ENCODE data around the gene CYTH4. TPM values are rescaled to one million over a fixed set of nuclear protein-coding genes. Genes with fewer than 3 reads are reported as not detected.
A peak's percentile ranks its signal among the peaks of the same experiment; 100 is the strongest.

The CYTH4 gene
- polyA plus RNA-seq, 2 of the 4 experiments (the other 2 are of a cell fraction), result 0.05 to 0.10 TPM

GRCh38 chr22:37344735-37345449, 62.6 kb downstream of the CYTH4 start:
- no peak overlapping the region for H3K27ac ChIP-seq
- H3K4me1 ChIP-seq, result 0 out of 3 replicates have a peak, but pooled peaks cover 3% of the 10 kb centered on the region
- H3K4me3 ChIP-seq, result no peak overlapping the region
- ChIA-PET POLR2A (no interaction called here), CTCF (interaction anchor here (1.1 kb wide), 1 partner anchor 28 kb away, joined by 3 read pairs; no protein-coding TSS in a partner anchor)
- DNase-seq (ENCODE audit: low read depth in 1 of 2, low spot score in 1 of 2) (no peak), FAIRE-seq (no peak), ATAC-seq (no peak)
- H3K4me2 ChIP-seq, result no peak overlapping the region
- WGBS (ENCODE audit: missing lambda C conversion rate), result 90% methylated on average over 12 of the region's 13 CpGs
- H3K9me3 ChIP-seq, result no peaks in the 10 kb centered on the region
- peak; percentile 88 for TF ChIP-seq ZFP36 (IDR thresholded peaks at IDR 0.05; ENCODE audit: borderline replicate concordance, partially characterized antibody)
- no peak for TF ChIP-seq E2F6 (IDR thresholded peaks at IDR 0.05; ENCODE audit: borderline replicate concordance, low read depth)
- no peak for TF ChIP-seq KDM5A (IDR thresholded peaks at IDR 0.05)

- no peaks in the 10 kb centered on the region for H3K9me3 ChIP-seq
- TF ChIP-seq RFX5 (IDR thresholded peaks at IDR 0.05) (no peak), HDAC2 (IDR thresholded peaks at IDR 0.05) (no peak), RARB (CRISPR knock-in tag; IDR thresholded peaks at IDR 0.05) (no peak), NFE2L2 (conservative IDR thresholded peaks at IDR 0.05; ENCODE audit: low read length) (no peak), HOXA7 (CRISPR knock-in tag; IDR thresholded peaks at IDR 0.05) (no peak), MAX (IDR thresholded peaks at IDR 0.05) (no peak), JUNB (IDR thresholded peaks at IDR 0.05) (no peak), EP300 (IDR thresholded peaks at IDR 0.05) (no peak), RCOR1 (IDR thresholded peaks at IDR 0.05; ENCODE audit: low read depth, low read length) (no peak), BHLHE40 (IDR thresholded peaks at IDR 0.05; ENCODE audit: low read depth, low read length) (no peak), TFCP2L1 (CRISPR knock-in tag; IDR thresholded peaks at IDR 0.05) (no peak), ZC3H11A (IDR thresholded peaks at IDR 0.05) (no peak), HEYL (CRISPR knock-in tag; IDR thresholded peaks at IDR 0.05) (no peak)
- 0 out of 6 replicates have a peak overlapping the region, but pooled peaks of 1 of the 2 experiments have one; percentile 41 for H3K27ac ChIP-seq
- ChIA-PET CTCF (interaction anchor here (0.7 to 1.1 kb wide), 3 partner anchors 29 to 200 kb away, joined by 3 read pairs; no protein-coding TSS in a partner anchor), POLR2A (no interaction called here)
- H3K4me3 ChIP-seq, result no peak overlapping the region
- 0 out of 3 replicates have a peak, but pooled peaks cover 3% of the 10 kb centered on the region for H3K4me1 ChIP-seq
- no peak overlapping the region for H3K4me2 ChIP-seq
- ATAC-seq (no peak; a peak in 1 of 6 replicates), FAIRE-seq (no peak), DNase-seq (ENCODE audit: low read depth in 1 of 2, low spot score in 1 of 2) (no peak)
- WGBS (ENCODE audit: missing lambda C conversion rate), result 62% methylated on average over 13 of the region's 13 CpGs
Observed at GRCh38 chr22:37345863-37346504, 63.7 kb downstream of the CYTH4 start.

DNA sequence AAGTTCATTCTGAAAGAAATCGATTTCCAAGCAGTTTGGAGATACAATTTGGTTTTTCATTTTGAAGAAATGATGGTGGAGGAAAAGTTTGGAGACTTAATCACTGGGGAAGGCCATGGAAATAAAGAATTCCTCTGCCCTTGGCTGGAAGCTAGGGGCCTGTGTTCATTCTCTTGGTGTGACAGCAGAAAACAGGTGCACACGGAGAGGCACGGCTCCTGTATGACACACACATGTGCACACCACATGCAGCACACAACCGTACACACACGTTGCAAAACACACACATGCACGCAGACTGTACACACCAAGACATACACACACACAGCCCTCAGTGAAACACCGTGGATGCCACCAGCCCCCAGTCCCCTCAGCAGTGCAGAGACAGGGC, 64.2 kb downstream of the CYTH4 start:
- ChIA-PET POLR2A (no interaction called here), CTCF (interaction anchor here (1.0 kb wide), 1 partner anchor 83 kb away, joined by 3 read pairs; no protein-coding TSS in a partner anchor)
- 85% methylated on average over 7 of the region's 7 CpGs for WGBS (ENCODE audit: missing lambda C conversion rate)
- Histone ChIP-seq H3K4me3 (no peak overlapping the region), H3K4me2 (no peak overlapping the region), H3K27ac (no peak overlapping the region), H3K4me1 (0 out of 3 replicates have a peak, but pooled peaks cover 3% of the 10 kb centered on the region), H3K9me3 (no peaks in the 10 kb centered on the region)
- FAIRE-seq (no peak), ATAC-seq (no peak), DNase-seq (ENCODE audit: low read depth in 1 of 2, low spot score in 1 of 2) (no peak)
- TF ChIP-seq TP53 (CRISPR knock-in tag; IDR thresholded peaks at IDR 0.05) (no peak), POLR2AphosphoS2 (conservative IDR thresholded peaks at IDR 0.05; ENCODE audit: low read length) (no peak), HES2 (IDR thresholded peaks at IDR 0.05) (no peak), FOSB (CRISPR knock-in tag; IDR thresholded peaks at IDR 0.05) (no peak), FOSL2 (IDR thresholded peaks at IDR 0.05) (no peak), FOSL2 (CRISPR knock-in tag; IDR thresholded peaks at IDR 0.05) (no peak), FOXS1 (CRISPR knock-in tag; IDR thresholded peaks at IDR 0.05) (no peak), E2F6 (IDR thresholded peaks at IDR 0.05; ENCODE audit: borderline replicate concordance, low read depth) (no peak)
- TF ChIP-seq, protein P1, sequence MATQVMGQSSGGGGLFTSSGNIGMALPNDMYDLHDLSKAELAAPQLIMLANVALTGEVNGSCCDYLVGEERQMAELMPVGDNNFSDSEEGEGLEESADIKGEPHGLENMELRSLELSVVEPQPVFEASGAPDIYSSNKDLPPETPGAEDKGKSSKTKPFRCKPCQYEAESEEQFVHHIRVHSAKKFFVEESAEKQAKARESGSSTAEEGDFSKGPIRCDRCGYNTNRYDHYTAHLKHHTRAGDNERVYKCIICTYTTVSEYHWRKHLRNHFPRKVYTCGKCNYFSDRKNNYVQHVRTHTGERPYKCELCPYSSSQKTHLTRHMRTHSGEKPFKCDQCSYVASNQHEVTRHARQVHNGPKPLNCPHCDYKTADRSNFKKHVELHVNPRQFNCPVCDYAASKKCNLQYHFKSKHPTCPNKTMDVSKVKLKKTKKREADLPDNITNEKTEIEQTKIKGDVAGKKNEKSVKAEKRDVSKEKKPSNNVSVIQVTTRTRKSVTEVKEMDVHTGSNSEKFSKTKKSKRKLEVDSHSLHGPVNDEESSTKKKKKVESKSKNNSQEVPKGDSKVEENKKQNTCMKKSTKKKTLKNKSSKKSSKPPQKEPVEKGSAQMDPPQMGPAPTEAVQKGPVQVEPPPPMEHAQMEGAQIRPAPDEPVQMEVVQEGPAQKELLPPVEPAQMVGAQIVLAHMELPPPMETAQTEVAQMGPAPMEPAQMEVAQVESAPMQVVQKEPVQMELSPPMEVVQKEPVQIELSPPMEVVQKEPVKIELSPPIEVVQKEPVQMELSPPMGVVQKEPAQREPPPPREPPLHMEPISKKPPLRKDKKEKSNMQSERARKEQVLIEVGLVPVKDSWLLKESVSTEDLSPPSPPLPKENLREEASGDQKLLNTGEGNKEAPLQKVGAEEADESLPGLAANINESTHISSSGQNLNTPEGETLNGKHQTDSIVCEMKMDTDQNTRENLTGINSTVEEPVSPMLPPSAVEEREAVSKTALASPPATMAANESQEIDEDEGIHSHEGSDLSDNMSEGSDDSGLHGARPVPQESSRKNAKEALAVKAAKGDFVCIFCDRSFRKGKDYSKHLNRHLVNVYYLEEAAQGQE (IDR thresholded peaks at IDR 0.05), result no peak
